GM18909 (cell line): ENCODE data around the gene ZNF469.
"Not testable (repeated sequence)": the region's sequence is repeated elsewhere in the genome, so short reads cannot be mapped to it uniquely, and the experiment has no call there.

Experiments
- ATAC-seq: cut with Tn5 transposase; IDR thresholded peaks from one replicate; pipeline ENCODE4 v1.9.1; 2021; ENCODE audit warnings: mild to moderate bottlenecking; ENCODE audit not compliant: unreplicated experiment, poor library complexity

The ZNF469 gene

DNA sequence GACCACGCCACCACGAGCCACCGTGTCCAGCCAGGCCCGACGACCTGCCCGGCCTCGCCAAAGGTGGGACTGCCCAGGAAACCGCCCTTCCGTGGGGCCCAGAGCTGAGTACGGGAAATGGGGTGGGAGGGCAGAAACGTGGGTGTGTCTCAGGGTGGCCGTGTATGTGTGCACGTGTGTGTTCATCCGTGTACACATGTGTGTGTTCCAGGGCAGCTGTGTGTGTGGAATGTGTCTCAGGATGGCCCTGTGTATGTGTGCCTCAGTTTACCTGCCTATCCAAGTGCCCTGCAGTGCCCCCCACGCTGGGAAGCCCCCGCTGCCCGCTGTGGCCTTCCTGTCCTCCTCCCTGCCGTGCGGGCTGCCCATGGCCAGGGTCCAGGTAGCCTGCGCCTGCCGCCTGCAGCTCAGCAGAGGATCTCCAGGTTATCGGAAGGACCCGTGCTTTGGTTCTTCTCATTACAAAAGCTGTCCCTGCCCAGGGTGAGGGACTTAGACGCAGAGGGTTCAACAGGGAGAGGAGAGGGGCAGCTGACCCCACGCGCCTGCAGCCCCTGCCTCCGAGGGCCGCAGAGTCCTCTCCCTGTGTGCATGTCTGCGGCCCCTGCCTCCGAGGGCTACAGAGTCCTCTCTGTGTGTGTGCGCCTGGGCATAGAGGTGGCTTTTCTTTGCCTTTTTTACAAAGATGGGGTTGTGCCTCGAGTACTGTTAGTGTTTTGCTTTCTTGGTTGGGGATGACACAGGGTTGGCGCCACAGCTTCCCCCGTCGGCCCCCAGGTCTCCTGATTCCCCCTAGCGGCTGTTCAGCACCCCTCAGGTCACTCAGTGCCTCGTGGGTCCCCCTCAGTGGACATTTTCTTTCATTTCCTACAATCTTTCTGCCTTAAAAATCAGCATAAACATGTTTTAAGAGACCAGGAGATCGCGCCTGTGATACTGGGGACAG is 23.6 kb downstream of the ZNF469 start:
- ATAC-seq, result no peak

GRCh38 chr16:88407042-88407420 is 24.3 kb downstream of the ZNF469 start:
- no peak for ATAC-seq

DNA sequence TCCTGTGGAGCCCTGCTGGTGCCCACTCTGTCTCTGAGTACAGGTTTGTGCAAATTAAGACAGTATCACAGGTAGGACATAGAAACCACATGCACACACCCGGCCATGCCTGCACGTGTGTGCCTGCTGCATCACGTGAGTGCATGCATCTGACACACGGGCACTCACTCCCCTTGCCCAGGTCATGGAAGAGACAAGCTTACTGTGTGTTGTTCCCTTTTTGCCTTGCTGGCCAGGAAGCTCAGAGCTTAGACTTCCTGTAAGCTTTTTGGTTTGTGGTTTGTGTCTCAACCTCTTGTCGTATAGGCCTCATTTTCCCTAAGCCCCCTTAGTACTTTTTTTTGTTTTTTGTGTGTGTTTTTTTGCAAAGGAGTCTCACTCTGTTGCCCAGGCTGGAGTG is 25.0 kb downstream of the ZNF469 start:
- ATAC-seq, result no peak

DNA sequence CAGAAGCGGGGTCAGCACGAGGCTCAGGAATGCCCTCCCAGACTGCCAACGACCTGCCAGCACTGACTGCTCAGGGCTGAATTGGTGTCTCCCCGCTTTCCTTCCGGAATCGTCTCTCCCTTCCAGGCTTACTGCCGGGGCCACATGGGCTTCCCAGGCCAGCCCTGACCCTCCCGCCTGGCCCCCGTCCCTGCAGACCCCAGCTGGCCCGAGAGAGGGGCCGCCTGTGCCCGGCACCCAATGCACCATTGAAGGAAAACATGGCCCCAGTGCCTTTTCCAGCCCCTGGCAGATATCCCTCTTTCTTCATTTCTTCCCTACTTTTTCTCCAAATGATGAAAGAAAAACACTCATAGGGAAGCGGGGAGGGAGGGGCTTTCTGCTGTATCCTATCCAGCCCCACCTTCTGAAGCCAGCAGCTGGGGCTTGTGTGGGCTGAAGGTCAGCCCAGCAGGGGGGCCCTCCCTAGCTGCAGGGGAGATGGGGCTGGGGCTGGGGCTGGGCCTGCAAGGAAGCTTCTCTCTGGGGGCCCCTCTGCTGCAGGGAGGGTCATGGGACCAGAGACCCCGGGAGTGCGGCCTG is 25.9 kb downstream of the ZNF469 start:
- ATAC-seq, result no peak

GRCh38 chr16:88409296-88410065 is 26.7 kb downstream of the ZNF469 start:
- no peak for ATAC-seq

DNA sequence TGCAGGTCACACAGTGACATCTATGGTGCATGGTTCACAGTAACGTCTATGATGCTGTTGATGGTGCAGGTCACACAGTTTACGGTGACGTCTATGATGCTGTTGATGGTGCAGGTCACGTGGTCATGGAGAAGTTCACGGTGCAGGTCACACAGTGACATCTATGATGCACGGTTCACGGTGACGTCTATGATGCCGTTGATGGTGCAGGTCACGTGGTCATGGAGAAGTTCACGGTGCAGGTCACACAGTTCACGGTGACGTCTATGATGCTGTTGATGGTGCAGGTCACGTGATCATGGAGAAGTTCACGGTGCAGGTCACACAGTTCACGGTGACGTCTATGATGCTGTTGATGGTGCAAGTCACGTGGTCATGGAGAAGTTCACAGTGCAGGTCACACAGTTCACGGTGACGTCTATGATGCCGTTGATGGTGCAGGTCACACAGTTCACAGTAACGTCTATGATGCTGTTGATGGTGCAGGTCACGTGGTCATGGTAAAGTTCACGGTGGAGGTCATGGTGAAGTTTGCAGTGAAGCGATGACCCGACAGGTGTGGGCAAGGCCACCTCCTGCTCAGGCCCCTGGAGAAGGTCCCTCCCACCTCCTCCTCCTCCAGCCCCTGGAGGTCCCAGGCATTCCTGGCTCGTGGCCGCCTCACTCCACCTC is 27.7 kb downstream of the ZNF469 start:
- not testable (repeated sequence) for ATAC-seq

GRCh38 chr16:88411951-88412576 is 29.3 kb downstream of the ZNF469 start:
- no peak for ATAC-seq

DNA sequence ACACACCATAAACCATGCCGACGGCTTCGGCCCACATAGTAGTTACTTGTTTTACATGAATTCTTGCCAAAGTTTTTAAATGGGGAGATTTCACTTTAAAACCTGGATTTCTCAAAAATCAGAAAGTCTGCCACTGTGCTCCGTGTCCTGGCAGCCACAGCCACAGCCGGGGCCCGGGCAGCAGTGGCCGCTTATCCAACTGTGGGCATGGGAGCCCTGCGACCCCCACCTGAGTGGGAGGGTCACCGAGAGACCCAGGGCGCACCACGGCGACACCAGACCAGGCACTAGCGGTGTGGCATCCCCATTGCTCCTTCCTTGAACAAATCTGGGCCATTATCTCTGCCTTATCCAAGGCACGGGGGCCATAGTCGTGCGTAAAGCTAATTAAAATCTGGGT is 30.0 kb downstream of the ZNF469 start:
- ATAC-seq, result no peak

DNA sequence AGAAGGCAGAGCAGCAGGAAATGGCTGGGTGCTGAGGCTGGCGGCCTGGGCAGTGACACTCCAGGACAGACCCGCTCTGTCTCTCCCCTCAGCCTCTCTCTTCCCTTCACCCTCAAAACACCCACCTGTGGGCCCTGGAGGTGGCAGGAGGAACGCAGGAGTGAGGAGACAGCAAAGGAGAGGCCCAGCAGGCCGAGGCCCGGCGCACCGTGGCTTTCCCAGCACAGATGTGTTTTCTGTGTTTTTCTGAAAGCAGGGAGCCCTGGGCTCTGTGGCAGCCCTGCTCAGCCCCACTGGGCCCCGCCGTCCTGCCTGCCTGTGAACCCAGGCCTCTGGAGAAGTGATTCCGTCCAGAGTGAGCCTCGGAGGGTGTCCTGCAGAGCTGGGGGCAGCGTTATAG is 30.5 kb downstream of the ZNF469 start:
- no peak for ATAC-seq

DNA sequence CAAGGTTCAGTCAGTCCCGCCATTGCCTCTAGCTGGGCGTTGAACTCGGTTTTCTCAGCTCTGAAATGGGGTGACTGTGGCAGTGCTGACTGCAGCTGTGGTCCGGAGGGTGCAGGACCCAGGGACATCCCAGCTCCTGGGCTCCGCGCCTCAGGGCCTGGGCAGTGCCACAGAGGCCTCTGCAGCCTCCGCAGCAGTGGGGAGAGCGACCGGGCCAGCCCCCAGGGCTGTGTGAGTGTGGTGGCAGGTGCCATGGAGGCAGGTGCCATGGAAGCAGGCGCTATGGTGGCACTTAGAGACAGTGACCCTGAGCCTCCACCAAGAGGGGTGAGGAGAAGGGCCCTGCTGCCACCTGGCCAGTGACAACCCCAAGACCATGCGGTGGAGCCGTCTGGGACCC is 30.9 kb downstream of the ZNF469 start:
- no peak for ATAC-seq

DNA sequence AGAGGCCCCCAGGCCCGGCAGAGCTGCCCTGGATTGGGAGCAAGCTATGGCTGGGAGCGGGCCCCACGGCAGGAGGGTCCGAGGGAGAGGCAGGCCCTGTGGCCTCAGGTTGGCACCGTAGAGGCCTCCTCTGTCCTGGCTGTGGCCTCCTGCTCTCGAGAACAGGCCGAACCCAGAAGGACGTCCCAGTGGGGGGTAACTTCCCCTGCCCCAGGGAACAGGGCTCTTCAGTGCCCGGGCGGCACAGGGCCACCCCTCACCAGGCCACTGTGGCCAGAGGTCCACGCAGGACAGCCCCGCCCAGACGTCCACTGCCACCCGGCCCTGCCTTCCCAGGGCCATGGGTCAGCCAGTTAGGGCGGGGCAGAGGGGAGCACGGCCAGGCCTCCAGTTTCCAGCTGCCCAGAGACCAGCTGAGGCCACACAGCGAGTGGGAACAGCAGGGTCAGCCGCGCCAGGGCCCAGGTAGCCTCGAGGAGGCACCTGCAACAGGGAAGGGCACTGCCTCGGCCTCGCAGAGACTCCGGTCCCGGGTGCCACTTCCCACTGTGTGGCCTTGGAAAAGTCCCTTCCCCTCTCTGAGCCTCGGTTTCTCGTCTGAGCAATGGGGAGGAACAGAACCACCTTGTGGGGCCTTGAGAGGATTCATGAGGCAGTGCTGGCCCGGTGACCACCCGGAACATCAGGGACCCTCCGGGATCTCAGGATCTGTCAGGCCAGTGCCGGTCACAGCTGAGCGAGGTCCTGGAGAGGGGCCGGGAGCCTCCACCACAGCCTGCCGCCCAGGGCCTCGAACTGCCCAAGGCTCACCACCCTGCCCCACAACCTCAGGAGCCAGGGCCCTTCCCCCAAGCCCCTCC is 32.0 kb downstream of the ZNF469 start:
- ATAC-seq, result no peak

GRCh38 chr16:88415381-88415705 is 32.6 kb downstream of the ZNF469 start:
- ATAC-seq, result no peak

DNA sequence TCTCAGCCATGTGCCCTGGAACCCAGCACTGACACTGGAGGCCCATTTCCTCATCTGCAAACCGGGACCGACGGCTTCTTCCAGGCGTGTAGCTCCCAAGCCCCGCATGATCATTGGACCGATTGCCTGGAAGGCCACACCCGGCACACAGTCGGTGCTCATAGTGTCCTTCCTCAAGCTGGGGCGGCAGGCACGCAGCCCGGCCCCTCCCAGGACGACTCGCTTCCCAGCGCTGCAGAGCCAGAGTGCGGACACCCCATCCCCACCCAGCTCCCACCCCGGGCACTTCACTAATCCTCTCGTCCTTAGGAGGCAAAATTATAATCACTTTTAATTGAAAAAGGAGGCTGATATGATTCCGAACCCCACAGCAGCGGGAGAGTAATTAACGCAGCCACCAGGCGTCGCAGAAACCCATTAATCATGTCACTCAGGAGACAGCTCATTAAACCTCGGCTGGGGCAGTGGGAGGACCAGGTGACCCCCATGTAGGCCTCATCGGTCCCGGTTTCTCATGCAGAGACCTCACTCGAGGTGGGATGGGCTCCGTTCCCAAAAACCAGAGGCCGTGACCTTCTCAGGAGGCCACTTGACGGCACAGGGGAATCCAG is 33.1 kb downstream of the ZNF469 start:
- ATAC-seq, result no peak

GRCh38 chr16:88416686-88417085 is 33.9 kb downstream of the ZNF469 start:
- no peak for ATAC-seq

GRCh38 chr16:88417684-88418476 is 35.1 kb downstream of the ZNF469 start:
- no peak for ATAC-seq

GRCh38 chr16:88418869-88419268 is 36.1 kb downstream of the ZNF469 start:
- no peak for ATAC-seq

DNA sequence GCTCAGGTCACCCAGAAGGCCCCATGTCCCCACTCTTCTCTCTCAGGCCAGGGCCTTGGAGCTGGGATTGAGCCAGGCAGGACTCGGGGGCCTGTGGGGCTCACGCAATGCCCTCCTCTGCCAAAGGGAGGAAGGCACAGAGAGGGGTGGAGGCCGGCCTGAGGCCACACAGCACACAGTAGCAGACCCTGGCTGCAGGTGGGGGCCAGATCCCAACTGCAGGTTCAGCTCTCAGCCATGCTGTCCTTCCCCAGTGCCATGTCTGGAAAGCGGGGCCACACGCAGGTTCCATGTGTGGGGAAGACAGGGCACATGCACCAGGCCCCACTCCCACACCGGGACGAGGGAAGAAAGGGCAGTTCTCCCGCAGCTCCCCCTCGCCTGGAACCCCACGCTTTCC is 37.0 kb downstream of the ZNF469 start:
- ATAC-seq, result no peak

DNA sequence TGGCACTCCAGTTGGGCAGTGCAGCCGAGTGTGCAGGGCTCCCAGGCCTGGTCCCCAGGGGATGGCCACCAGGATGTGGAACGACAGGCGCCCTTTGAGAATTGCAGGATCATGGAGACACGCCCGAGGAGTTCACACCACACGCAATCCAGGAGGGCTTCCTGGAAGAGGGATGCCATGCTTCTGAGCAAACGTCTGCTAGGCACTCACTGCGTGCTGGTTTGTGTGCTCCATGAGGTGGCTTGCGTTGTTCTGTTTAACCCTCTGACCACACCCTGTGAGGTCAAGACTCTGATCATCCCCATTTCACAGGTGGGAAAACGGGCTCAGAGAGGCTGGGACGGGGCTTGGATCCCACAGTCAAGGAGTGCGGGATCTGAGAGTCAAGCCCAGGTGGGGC is 37.7 kb downstream of the ZNF469 start:
- no peak for ATAC-seq
